HG03095 (cell line): ENCODE results near the gene CLK3.
"Not testable (repeated sequence)": the region's sequence is repeated elsewhere in the genome, so short reads cannot be mapped to it uniquely, and the experiment has no call there.

Source experiments
- ATAC-seq: cut with Tn5 transposase; IDR thresholded peaks from one replicate; pipeline ENCODE4 v1.9.1; 2021; ENCODE audit warnings: moderate library complexity; ENCODE audit not compliant: unreplicated experiment

Gene CLK3

GRCh38 chr15:74620636-74621545 lies 5.3 kb downstream of the CLK3 start:
- ATAC-seq = no peak

GRCh38 chr15:74621546-74621920 lies 5.9 kb downstream of the CLK3 start:
- ATAC-seq = no peak

- ATAC-seq = no peak
These were observed 6.3 kb downstream of the CLK3 start for GRCh38 chr15:74621936-74622335.

GRCh38 chr15:74622758-74623157 lies 7.1 kb downstream of the CLK3 start:
- ATAC-seq = no peak

- ATAC-seq = no peak
These were observed 8.5 kb downstream of the CLK3 start for GRCh38 chr15:74624020-74624602.

GRCh38 chr15:74625693-74626092 lies 10.1 kb downstream of the CLK3 start:
- ATAC-seq = no peak

- no peak for ATAC-seq
These were observed 10.7 kb downstream of the CLK3 start for GRCh38 chr15:74626336-74626735.

- peak; percentile 50 for ATAC-seq
These were observed 11.4 kb downstream of the CLK3 start for GRCh38 chr15:74626752-74627692.

- no peak for ATAC-seq
These were observed 12.1 kb downstream of the CLK3 start for GRCh38 chr15:74627766-74628165.

GRCh38 chr15:74628199-74628598 lies 12.6 kb downstream of the CLK3 start:
- no peak for ATAC-seq

- ATAC-seq = no peak
These were observed 13.3 kb downstream of the CLK3 start for GRCh38 chr15:74628949-74629348.

- ATAC-seq = not testable (repeated sequence)
These were observed 14.1 kb downstream of the CLK3 start for GRCh38 chr15:74629696-74630095.

- ATAC-seq = no peak
These were observed 14.8 kb downstream of the CLK3 start for GRCh38 chr15:74630284-74631086.

GRCh38 chr15:74631087-74631385 lies 15.4 kb downstream of the CLK3 start:
- ATAC-seq = no peak

GRCh38 chr15:74631408-74631807 lies 15.8 kb downstream of the CLK3 start:
- no peak for ATAC-seq

- no peak for ATAC-seq
These were observed 16.4 kb downstream of the CLK3 start for GRCh38 chr15:74631935-74632560.

- ATAC-seq = no peak
These were observed 17.0 kb downstream of the CLK3 start for GRCh38 chr15:74632601-74633000.

GRCh38 chr15:74633781-74634180 lies 18.1 kb downstream of the CLK3 start:
- ATAC-seq = no peak

GRCh38 chr15:74635228-74635627 lies 19.6 kb downstream of the CLK3 start:
- no peak for ATAC-seq

GRCh38 chr15:74636984-74637383 lies 21.3 kb downstream of the CLK3 start:
- ATAC-seq = no peak
